ENCODE measurements around the gene NAT10.

DNA sequence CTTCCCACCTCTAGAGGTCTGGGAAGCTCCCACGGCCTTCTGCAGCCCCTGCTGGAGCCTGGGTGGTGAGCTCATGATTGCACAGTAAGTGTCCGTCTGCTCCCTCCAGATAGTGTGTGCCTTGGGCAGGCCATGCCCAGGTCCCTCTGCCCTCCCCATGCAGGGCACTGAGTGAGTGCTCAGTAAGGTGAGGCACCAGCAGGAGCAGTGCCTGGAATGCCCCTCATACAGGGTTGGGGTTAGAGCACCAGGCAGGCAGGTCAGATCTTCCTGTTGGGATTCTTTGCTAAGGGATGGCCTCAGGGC is 50.3 kb downstream of the NAT10 start:
- TF ChIP-seq CTCF (IDR thresholded peaks at IDR 0.05 in 4 of 5, conservative IDR thresholded peaks at IDR 0.05 in 1 of 5) (no peak), POLR2A (IDR thresholded peaks at IDR 0.05) (no peak)

All from gastrocnemius medialis (tissue), 4 donors.